Stimulated activated CD8-positive, alpha-beta memory T cell treated with anti-CD3 and anti-CD28 coated beads, Interleukin-12 subunit alpha, Interleukin-12 subunit beta, amount 100 ng/mL, for 24 hours (primary cell): ENCODE results near the gene CUX1.
A peak's percentile ranks its signal among the peaks of the same experiment; 100 is the strongest.
"Not testable (repeated sequence)": the region's sequence is repeated elsewhere in the genome, so short reads cannot be mapped to it uniquely, and the experiment has no call there.

Experiments used
- DNase-seq: peaks from one replicate; pipeline ENCODE4 v3.0.0-alpha.2; 2020; ENCODE audit errors: extremely low read depth

CUX1 gene

GRCh38 chr7:101852364-101852763 lies 34.9 kb downstream of the CUX1 start:
- DNase-seq: not testable (repeated sequence)

- DNase-seq: no peak
Observed at GRCh38 chr7:101853684-101854083, 36.3 kb downstream of the CUX1 start.

- no peak for DNase-seq
Observed at GRCh38 chr7:101854084-101854865, 36.8 kb downstream of the CUX1 start.

GRCh38 chr7:101856473-101857357 lies 39.3 kb downstream of the CUX1 start:
- DNase-seq: peak; percentile 58

GRCh38 chr7:101857358-101857811 lies 40.0 kb downstream of the CUX1 start:
- DNase-seq: no peak

- DNase-seq: no peak
Observed at GRCh38 chr7:101858437-101859385, 41.3 kb downstream of the CUX1 start.

- no peak for DNase-seq
Observed at GRCh38 chr7:101859411-101860106, 42.1 kb downstream of the CUX1 start.

GRCh38 chr7:101860316-101861217 lies 43.1 kb downstream of the CUX1 start:
- DNase-seq: no peak

GRCh38 chr7:101861218-101861775 lies 43.9 kb downstream of the CUX1 start:
- no peak for DNase-seq

GRCh38 chr7:101862280-101863220 lies 45.1 kb downstream of the CUX1 start:
- no peak for DNase-seq

- no peak for DNase-seq
Observed at GRCh38 chr7:101863598-101863997, 46.2 kb downstream of the CUX1 start.

- DNase-seq: no peak
Observed at GRCh38 chr7:101864039-101864438, 46.6 kb downstream of the CUX1 start.

- no peak for DNase-seq
Observed at GRCh38 chr7:101865031-101865430, 47.6 kb downstream of the CUX1 start.

- DNase-seq: no peak
Observed at GRCh38 chr7:101865455-101865854, 48.0 kb downstream of the CUX1 start.

- DNase-seq: no peak
Observed at GRCh38 chr7:101866328-101866727, 48.9 kb downstream of the CUX1 start.

- no peak for DNase-seq
Observed at GRCh38 chr7:101867265-101867664, 49.8 kb downstream of the CUX1 start.

- not testable (repeated sequence) for DNase-seq
Observed at GRCh38 chr7:101867681-101868080, 50.3 kb downstream of the CUX1 start.

- no peak for DNase-seq
Observed at GRCh38 chr7:101868191-101868950, 50.9 kb downstream of the CUX1 start.
